ENCODE measurements around the gene COL12A1. TPM values are rescaled to one million over a fixed set of nuclear protein-coding genes. Genes with fewer than 3 reads are reported as not detected.

The COL12A1 gene
- total and polyA plus RNA-seq, 8 donors = 1.2 to 19.3 (median 3.5) TPM

- Histone ChIP-seq H3K27ac (no peak overlapping the region), H3K9me3 (no peaks in the 10 kb centered on the region), H3K4me3 (no peak overlapping the region), H3K27me3 (no peaks in the 10 kb centered on the region), H3K4me1 (no peaks in the 10 kb centered on the region), H3K36me3 (no peaks in the 10 kb centered on the region)
- no peak for TF ChIP-seq CTCF (IDR thresholded peaks at IDR 0.05)
- no peak for FAIRE-seq
- no peak for ATAC-seq
- DNase-seq = no peak
- intact Hi-C loops (cut with DNase I) = no loop called here
- WGBS, 2 donors = 72 to 75% methylated on average over 2 of the region's 2 CpGs
Observed at GRCh38 chr6:75108333-75108974, 97.4 kb downstream of the COL12A1 start.

GRCh38 chr6:75107913-75108312 is 97.9 kb downstream of the COL12A1 start:
- intact Hi-C loops (cut with DNase I) = no loop called here
- no peak overlapping the region for H3K4me3 ChIP-seq
- no peak for TF ChIP-seq CTCF (IDR thresholded peaks at IDR 0.05)
- H3K27me3 ChIP-seq = no peaks in the 10 kb centered on the region
- FAIRE-seq (no peak), ATAC-seq (no peak), DNase-seq (no peak)
- no peaks in the 10 kb centered on the region for H3K36me3 ChIP-seq
- H3K9me3 ChIP-seq = no peaks in the 10 kb centered on the region
- no peaks in the 10 kb centered on the region for H3K4me1 ChIP-seq
- H3K27ac ChIP-seq = no peak overlapping the region

- H3K27me3 ChIP-seq = no peaks in the 10 kb centered on the region
- no peaks in the 10 kb centered on the region for H3K36me3 ChIP-seq
- DNase-seq = no peak
- intact Hi-C loops (cut with DNase I) = no loop called here
- no peak for ATAC-seq
- FAIRE-seq = no peak
- 87 to 89% methylated on average over 2 of the region's 2 CpGs for WGBS, 2 donors
- H3K4me3 ChIP-seq = no peak overlapping the region
- H3K27ac ChIP-seq = no peak overlapping the region
- H3K4me1 ChIP-seq = no peaks in the 10 kb centered on the region
- no peaks in the 10 kb centered on the region for H3K9me3 ChIP-seq
- no peak for TF ChIP-seq CTCF (IDR thresholded peaks at IDR 0.05)
Observed at GRCh38 chr6:75106426-75106825, 99.4 kb downstream of the COL12A1 start.

- no peaks in the 10 kb centered on the region for H3K36me3 ChIP-seq
- intact Hi-C loops (cut with DNase I) = no loop called here
- H3K4me3 ChIP-seq = no peak overlapping the region
- no peak overlapping the region for H3K27ac ChIP-seq
- no peaks in the 10 kb centered on the region for H3K4me1 ChIP-seq
- no peak for TF ChIP-seq CTCF (IDR thresholded peaks at IDR 0.05)
- ATAC-seq (no peak), DNase-seq (no peak), FAIRE-seq (no peak)
- H3K9me3 ChIP-seq = no peaks in the 10 kb centered on the region
- no peaks in the 10 kb centered on the region for H3K27me3 ChIP-seq
- WGBS, 2 donors = 50 to 66% methylated on average over 1 of the region's 1 CpG
Observed at GRCh38 chr6:75103431-75103830, 102.4 kb downstream of the COL12A1 start.

- Histone ChIP-seq H3K36me3 (no peaks in the 10 kb centered on the region), H3K27ac (no peak overlapping the region), H3K9me3 (no peaks in the 10 kb centered on the region), H3K4me1 (no peaks in the 10 kb centered on the region), H3K4me3 (no peak overlapping the region), H3K27me3 (no peaks in the 10 kb centered on the region)
- no peak for TF ChIP-seq CTCF (IDR thresholded peaks at IDR 0.05)
- WGBS, 2 donors = 63 to 70% methylated on average over 5 of the region's 5 CpGs
- FAIRE-seq = no peak
- no peak for ATAC-seq
- no peak for DNase-seq
- intact Hi-C loops (cut with DNase I) = no loop called here
Observed at GRCh38 chr6:75102301-75102700, 103.6 kb downstream of the COL12A1 start.
